Subcutaneous adipose tissue (tissue), 4 donors: Measurements from ENCODE around the gene KIAA2012. TPM values are rescaled to one million over a fixed set of nuclear protein-coding genes. Genes with fewer than 3 reads are reported as not detected.

Experiments used
- total RNA-seq, 4 donors: library from RNA; depleted of rRNA; stranded (reverse); fragments of >200 nt; gene quantifications; one replicate each; pipeline ENCODE4 v1.1.0, GENCODE V29; 2016
- TF ChIP-seq, protein P1 (sequence below): fragments of 450-650 bp; IDR thresholded peaks from one replicate; pipeline ENCODE4 v1.5.1; 2016; ENCODE audit warnings: low read depth, mild to moderate bottlenecking, control low read depth, antibody characterized with exemption, moderate library complexity

Gene KIAA2012
- total RNA-seq, 4 donors from 2014 or later = not detected

GRCh38 chr2:202149936-202150335, 76.9 kb downstream of the KIAA2012 start:
- TF ChIP-seq, protein P1, sequence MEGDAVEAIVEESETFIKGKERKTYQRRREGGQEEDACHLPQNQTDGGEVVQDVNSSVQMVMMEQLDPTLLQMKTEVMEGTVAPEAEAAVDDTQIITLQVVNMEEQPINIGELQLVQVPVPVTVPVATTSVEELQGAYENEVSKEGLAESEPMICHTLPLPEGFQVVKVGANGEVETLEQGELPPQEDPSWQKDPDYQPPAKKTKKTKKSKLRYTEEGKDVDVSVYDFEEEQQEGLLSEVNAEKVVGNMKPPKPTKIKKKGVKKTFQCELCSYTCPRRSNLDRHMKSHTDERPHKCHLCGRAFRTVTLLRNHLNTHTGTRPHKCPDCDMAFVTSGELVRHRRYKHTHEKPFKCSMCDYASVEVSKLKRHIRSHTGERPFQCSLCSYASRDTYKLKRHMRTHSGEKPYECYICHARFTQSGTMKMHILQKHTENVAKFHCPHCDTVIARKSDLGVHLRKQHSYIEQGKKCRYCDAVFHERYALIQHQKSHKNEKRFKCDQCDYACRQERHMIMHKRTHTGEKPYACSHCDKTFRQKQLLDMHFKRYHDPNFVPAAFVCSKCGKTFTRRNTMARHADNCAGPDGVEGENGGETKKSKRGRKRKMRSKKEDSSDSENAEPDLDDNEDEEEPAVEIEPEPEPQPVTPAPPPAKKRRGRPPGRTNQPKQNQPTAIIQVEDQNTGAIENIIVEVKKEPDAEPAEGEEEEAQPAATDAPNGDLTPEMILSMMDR = no peak

- TF ChIP-seq, protein P1 = no peak
These were observed 79.2 kb downstream of the KIAA2012 start for GRCh38 chr2:202152104-202152715.

- TF ChIP-seq, protein P1 = no peak
These were observed 81.6 kb downstream of the KIAA2012 start for GRCh38 chr2:202154613-202155012.

GRCh38 chr2:202157211-202157990, 84.3 kb downstream of the KIAA2012 start:
- TF ChIP-seq, protein P1 = no peak

- TF ChIP-seq, protein P1 = no peak
These were observed 85.7 kb downstream of the KIAA2012 start for GRCh38 chr2:202158796-202159195.

GRCh38 chr2:202161151-202161835, 88.2 kb downstream of the KIAA2012 start:
- TF ChIP-seq, protein P1 = no peak

DNA sequence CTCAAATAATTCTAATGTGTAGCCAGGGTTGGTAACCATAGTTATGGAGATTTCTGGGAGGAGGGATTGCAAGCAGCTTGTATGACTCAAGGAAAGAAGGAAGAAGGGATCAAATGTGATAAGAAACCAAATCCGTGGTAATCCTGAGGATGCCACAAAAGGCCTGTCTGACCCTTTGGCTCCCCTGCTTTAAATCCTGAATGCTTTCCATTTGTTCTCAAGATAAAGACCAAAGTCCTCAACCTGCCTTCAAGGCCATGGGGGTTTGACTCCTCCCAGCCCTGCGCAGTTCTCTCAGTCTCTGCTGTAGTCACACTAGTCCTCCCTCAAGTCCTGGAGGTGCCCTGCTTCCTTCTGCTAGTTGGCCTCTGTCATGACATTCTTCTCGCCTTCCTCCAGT, 91.4 kb downstream of the KIAA2012 start:
- TF ChIP-seq, protein P1 = no peak
